Hypothalamus (tissue), 51 donors: ENCODE data around the gene KDM1A.
A peak's percentile ranks its signal among the peaks of the same experiment; 100 is the strongest.

Experiments used
- DNase-seq, 51 donors: peaks; one replicate each; lab custom pipeline; 2025; lab: John Stamatoyannopoulos, UW

Gene KDM1A

GRCh38 chr1:23066075-23066474, 46.8 kb downstream of the KDM1A start:
- DNase-seq, result no peak

- no peak for DNase-seq
These were observed 49.9 kb downstream of the KDM1A start for GRCh38 chr1:23069149-23069548.

- DNase-seq, result no peak
These were observed 50.4 kb downstream of the KDM1A start for GRCh38 chr1:23069675-23070074.

- DNase-seq, result no peak
These were observed 54.7 kb downstream of the KDM1A start for GRCh38 chr1:23074012-23074411.

GRCh38 chr1:23079025-23079424, 59.8 kb downstream of the KDM1A start:
- no peak for DNase-seq

- DNase-seq, result no peak
These were observed 61.6 kb downstream of the KDM1A start for GRCh38 chr1:23080885-23081284.

GRCh38 chr1:23081376-23081775, 62.1 kb downstream of the KDM1A start:
- DNase-seq, result no peak

GRCh38 chr1:23083714-23084480, 64.6 kb downstream of the KDM1A start:
- no peak for DNase-seq

- DNase-seq, result peak in 1 of 51 donors; percentile 20
These were observed 65.6 kb downstream of the KDM1A start for GRCh38 chr1:23084880-23085279.

GRCh38 chr1:23085696-23086095, 66.4 kb downstream of the KDM1A start:
- DNase-seq, result no peak

GRCh38 chr1:23088027-23088426, 68.8 kb downstream of the KDM1A start:
- no peak for DNase-seq

- no peak for DNase-seq
These were observed 70.8 kb downstream of the KDM1A start for GRCh38 chr1:23090056-23090455.

- DNase-seq, result no peak
These were observed 72.3 kb downstream of the KDM1A start for GRCh38 chr1:23091545-23091944.

- no peak for DNase-seq
These were observed 73.2 kb downstream of the KDM1A start for GRCh38 chr1:23092447-23092846.

- no peak for DNase-seq
These were observed 78.0 kb downstream of the KDM1A start for GRCh38 chr1:23097316-23097715.

- DNase-seq, result peak in 33 of 51 donors; percentile 4 to 84 (median 33)
These were observed 79.3 kb downstream of the KDM1A start for GRCh38 chr1:23098463-23099170.

GRCh38 chr1:23099171-23099536, 79.9 kb downstream of the KDM1A start:
- DNase-seq, result no peak

- DNase-seq, result peak in 6 of 51 donors; percentile 8 to 29 (median 18)
These were observed 80.9 kb downstream of the KDM1A start for GRCh38 chr1:23100074-23100748.

GRCh38 chr1:23101101-23101827, 82.0 kb downstream of the KDM1A start:
- DNase-seq, result no peak

GRCh38 chr1:23101887-23102286, 82.6 kb downstream of the KDM1A start:
- no peak for DNase-seq

GRCh38 chr1:23102289-23102688, 83.0 kb downstream of the KDM1A start:
- DNase-seq, result no peak
